B cell (primary cell): Measurements from ENCODE around the gene TMPRSS7.

ENCODE experiments used
- EZH2 ChIP-seq: IDR thresholded peaks from 2 replicates; pipeline ENCODE4 v1.6.1; 2012; ENCODE audit warnings: borderline replicate concordance, low read depth, mild to moderate bottlenecking, moderate library complexity, low read length; ENCODE audit not compliant: insufficient read depth, poor library complexity, severe bottlenecking
- TF ChIP-seq, protein P1 (sequence below): fragments of 200-600 bp; IDR thresholded peaks from one replicate; pipeline ENCODE4 v1.8.0; 2022; ENCODE audit warnings: antibody characterized with exemption, mild to moderate bottlenecking

DNA sequence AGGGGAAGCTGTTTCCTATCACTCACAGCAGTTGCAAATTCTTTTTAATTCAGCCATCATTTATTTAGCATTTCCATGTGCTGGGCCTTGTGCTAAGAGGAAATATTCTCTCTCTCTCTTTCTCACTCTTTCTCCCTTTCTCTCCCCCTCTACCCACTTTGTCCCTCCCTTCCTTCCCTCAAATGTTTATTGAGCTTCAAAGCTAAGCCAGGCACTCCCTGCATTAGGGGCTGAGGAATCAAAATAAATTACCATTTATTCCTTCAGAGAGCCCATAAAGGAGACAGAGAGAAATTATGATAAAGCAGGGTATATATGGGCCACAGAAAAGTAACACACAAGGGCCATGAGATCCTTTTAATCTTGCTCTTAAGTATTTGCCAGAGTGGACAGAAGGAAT lies 6.8 kb downstream of the TMPRSS7 start:
- TF ChIP-seq, protein P1, sequence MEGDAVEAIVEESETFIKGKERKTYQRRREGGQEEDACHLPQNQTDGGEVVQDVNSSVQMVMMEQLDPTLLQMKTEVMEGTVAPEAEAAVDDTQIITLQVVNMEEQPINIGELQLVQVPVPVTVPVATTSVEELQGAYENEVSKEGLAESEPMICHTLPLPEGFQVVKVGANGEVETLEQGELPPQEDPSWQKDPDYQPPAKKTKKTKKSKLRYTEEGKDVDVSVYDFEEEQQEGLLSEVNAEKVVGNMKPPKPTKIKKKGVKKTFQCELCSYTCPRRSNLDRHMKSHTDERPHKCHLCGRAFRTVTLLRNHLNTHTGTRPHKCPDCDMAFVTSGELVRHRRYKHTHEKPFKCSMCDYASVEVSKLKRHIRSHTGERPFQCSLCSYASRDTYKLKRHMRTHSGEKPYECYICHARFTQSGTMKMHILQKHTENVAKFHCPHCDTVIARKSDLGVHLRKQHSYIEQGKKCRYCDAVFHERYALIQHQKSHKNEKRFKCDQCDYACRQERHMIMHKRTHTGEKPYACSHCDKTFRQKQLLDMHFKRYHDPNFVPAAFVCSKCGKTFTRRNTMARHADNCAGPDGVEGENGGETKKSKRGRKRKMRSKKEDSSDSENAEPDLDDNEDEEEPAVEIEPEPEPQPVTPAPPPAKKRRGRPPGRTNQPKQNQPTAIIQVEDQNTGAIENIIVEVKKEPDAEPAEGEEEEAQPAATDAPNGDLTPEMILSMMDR = no peak
- no peak for TF ChIP-seq EZH2
